Astrocyte of the cerebellum (primary cell): Measurements from ENCODE around the gene OBSCN.

ENCODE experiments used
- DNase-seq: peaks from one replicate; pipeline ENCODE4 v3.0.0-alpha.2; 2011; ENCODE audit warnings: low read depth
- H3K4me3 ChIP-seq: 2 replicates; pipeline ENCODE4 v1.5.1; 2011; ENCODE audit warnings: mild to moderate bottlenecking, low read depth, low read length, moderate library complexity
- in situ Hi-C: cut with HindIII; loops from 2 replicates; pipeline ENCODE4 v1.10.0; 2017; ENCODE audit warnings: low sequenced_read_pairs
- TF ChIP-seq, protein P1 (sequence below): IDR thresholded peaks from 2 replicates; pipeline ENCODE4 v1.5.1; 2012; ENCODE audit warnings: low read length, low read depth, moderate library complexity, mild to moderate bottlenecking; ENCODE audit errors: missing control alignments

OBSCN gene

DNA sequence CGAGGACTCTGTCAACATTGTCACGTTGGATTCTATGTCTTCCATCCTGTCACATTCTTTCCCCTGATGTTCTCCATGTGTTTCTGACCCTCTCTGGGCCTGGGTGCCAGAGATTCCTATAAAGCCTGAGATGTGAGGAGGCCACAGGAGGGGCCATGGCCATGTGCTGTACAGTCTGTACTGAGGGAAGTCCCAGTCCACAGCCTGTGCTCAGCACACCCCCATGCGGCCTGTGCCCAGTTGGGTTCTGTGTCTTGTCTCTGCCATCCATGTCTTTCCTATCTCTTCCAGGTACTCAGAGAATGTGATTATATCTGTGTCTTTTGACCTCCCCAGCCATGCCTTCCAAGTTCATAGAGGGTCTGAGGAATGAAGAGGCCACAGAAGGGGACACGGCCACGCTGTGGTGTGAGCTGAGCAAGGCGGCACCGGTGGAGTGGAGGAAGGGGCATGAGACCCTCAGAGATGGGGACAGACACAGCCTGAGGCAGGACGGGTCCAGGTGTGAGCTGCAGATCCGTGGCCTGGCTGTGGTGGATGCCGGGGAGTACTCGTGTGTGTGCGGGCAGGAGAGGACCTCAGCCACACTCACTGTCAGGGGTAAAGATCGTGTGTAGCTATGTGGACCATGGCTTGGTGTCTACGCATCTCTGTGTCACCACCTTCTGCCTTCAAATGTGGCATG is 86.1 kb downstream of the OBSCN start:
- TF ChIP-seq, protein P1, sequence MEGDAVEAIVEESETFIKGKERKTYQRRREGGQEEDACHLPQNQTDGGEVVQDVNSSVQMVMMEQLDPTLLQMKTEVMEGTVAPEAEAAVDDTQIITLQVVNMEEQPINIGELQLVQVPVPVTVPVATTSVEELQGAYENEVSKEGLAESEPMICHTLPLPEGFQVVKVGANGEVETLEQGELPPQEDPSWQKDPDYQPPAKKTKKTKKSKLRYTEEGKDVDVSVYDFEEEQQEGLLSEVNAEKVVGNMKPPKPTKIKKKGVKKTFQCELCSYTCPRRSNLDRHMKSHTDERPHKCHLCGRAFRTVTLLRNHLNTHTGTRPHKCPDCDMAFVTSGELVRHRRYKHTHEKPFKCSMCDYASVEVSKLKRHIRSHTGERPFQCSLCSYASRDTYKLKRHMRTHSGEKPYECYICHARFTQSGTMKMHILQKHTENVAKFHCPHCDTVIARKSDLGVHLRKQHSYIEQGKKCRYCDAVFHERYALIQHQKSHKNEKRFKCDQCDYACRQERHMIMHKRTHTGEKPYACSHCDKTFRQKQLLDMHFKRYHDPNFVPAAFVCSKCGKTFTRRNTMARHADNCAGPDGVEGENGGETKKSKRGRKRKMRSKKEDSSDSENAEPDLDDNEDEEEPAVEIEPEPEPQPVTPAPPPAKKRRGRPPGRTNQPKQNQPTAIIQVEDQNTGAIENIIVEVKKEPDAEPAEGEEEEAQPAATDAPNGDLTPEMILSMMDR, result no peak
- in situ Hi-C loops, result no loop called here
- no peak overlapping the region for H3K4me3 ChIP-seq
- no peak for DNase-seq

DNA sequence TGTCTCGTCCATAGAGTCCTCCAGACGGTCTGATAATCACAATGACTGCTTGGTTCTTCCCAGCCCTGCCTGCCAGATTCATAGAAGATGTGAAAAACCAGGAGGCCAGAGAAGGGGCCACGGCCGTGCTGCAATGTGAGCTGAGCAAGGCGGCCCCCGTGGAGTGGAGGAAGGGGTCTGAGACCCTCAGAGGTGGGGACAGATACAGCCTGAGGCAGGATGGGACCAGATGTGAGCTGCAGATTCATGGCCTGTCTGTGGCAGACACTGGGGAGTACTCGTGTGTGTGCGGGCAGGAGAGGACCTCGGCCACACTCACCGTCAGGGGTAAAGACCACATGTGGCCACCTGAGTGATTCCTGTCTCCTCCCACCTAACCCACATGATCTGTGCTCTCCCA is 86.9 kb downstream of the OBSCN start:
- DNase-seq, result no peak
- H3K4me3 ChIP-seq, result no peak overlapping the region
- TF ChIP-seq, protein P1, result no peak
- in situ Hi-C loops, result no loop called here

- H3K4me3 ChIP-seq, result no peak overlapping the region
- in situ Hi-C loops, result no loop called here
- TF ChIP-seq, protein P1, result no peak
- DNase-seq, result no peak
These were observed 87.4 kb downstream of the OBSCN start for GRCh38 chr1:228295201-228295600.

- TF ChIP-seq, protein P1, result no peak
- DNase-seq, result no peak
- in situ Hi-C loops, result no loop called here
- H3K4me3 ChIP-seq, result no peak overlapping the region
These were observed 88.1 kb downstream of the OBSCN start for GRCh38 chr1:228295981-228296380.

DNA sequence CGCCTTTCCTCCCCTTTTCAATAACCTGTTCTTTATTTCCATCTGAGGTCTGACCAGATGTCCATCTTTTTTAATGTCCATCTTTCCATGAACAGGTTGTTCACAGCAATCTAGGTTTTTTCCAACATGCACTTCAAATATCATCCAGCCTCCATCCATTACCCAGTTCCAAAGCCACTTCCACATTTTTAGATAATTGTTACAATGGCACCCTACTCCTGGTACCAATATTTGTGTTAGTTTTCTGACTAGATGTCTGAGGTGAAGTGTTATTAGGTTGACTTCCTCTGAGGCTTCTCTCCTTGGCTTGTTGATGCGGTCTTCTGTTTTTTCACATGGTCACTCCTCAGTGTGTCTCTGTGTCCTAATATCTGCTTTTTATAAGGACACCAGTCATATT is 89.4 kb downstream of the OBSCN start:
- TF ChIP-seq, protein P1, result no peak
- DNase-seq, result no peak
- in situ Hi-C loops, result no loop called here
- H3K4me3 ChIP-seq, result no peak overlapping the region

- H3K4me3 ChIP-seq, result no peak overlapping the region
- DNase-seq, result no peak
- TF ChIP-seq, protein P1, result no peak
- in situ Hi-C loops, result no loop called here
These were observed 90.0 kb downstream of the OBSCN start for GRCh38 chr1:228297822-228298221.
